Neuron (in vitro differentiated cells): ENCODE results near the gene CTLA4.

Experiments
- H2AFZ ChIP-seq: one replicate; pipeline ENCODE4 v1.6.1; 2013; ENCODE audit warnings: low read depth, mild to moderate bottlenecking, inconsistent platforms, low read length, moderate library complexity
- H3K27me3 ChIP-seq: one replicate; pipeline ENCODE4 v1.6.1; 2013; ENCODE audit warnings: low read length; ENCODE audit not compliant: insufficient read depth
- H3K36me3 ChIP-seq: one replicate; pipeline ENCODE4 v1.6.1; 2013; ENCODE audit warnings: low read length; ENCODE audit not compliant: insufficient read depth
- H3K4me1 ChIP-seq: one replicate; pipeline ENCODE4 v1.6.1; 2013; ENCODE audit warnings: low read length; ENCODE audit not compliant: insufficient read depth
- H3K4me3 ChIP-seq: 2 replicates; pipeline ENCODE4 v1.5.1; 2013; ENCODE audit warnings: mild to moderate bottlenecking, low read length, moderate library complexity
- H3K9me3 ChIP-seq: one replicate; pipeline ENCODE4 v1.6.1; 2013; ENCODE audit warnings: low read length

CTLA4 gene

DNA sequence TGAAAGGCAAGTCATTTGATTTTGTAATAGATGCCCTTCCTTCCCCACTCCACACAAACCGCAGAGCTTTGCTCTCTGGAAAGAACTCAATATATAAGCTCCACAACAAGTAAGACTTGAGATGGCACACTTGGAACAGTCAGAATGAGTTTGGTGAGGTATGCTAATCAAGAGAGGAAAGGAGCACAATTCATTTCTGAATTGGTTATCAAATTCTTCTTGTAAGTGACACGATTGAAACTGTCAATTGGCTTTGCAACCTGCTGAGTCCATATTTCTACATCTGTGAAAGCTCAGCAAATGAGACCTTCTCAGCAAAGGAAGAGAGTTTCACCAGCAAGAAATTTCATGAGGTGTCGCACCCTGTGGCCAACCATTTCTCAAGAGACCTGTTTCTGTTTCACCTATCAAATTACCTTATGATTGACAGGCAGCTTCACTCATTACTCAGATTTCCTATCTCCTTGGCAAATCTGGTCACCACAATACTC, 19.1 kb downstream of the CTLA4 start:
- Histone ChIP-seq H3K9me3 (no peaks in the 10 kb centered on the region), H3K4me3 (no peak overlapping the region), H3K4me1 (peaks cover 9% of the 10 kb centered on the region), H3K27me3 (no peaks in the 10 kb centered on the region), H3K36me3 (no peaks in the 10 kb centered on the region), H2AFZ (no peak overlapping the region)

DNA sequence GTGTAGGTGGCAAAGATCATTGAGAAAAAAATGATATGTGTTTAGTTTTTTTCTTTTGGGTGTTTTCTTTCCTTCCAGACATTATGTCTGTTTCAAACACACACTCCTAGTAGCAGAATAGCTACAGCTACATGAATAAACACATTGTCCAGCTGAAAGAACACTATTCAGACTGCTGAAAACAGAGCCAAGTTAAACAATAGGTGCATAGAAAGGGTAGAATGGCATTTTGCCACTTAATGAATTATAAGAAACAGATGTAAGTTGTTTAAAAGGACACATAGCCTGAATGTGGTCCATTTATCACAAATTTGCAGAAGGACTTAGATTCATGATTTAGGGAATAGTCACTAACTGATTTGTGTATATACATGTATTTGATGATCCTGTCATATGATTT, 20.1 kb downstream of the CTLA4 start:
- Histone ChIP-seq H3K4me3 (no peak overlapping the region), H2AFZ (no peak overlapping the region), H3K36me3 (no peaks in the 10 kb centered on the region), H3K4me1 (peaks cover 9% of the 10 kb centered on the region), H3K27me3 (no peaks in the 10 kb centered on the region), H3K9me3 (no peaks in the 10 kb centered on the region)

- Histone ChIP-seq H2AFZ (no peak overlapping the region), H3K4me3 (no peak overlapping the region), H3K36me3 (no peaks in the 10 kb centered on the region), H3K4me1 (peaks cover 9% of the 10 kb centered on the region), H3K9me3 (no peaks in the 10 kb centered on the region), H3K27me3 (no peaks in the 10 kb centered on the region)
Observed at GRCh38 chr2:203889542-203889941, 22.0 kb downstream of the CTLA4 start.

- no peaks in the 10 kb centered on the region for H3K9me3 ChIP-seq
- no peaks in the 10 kb centered on the region for H3K36me3 ChIP-seq
- peaks cover 9% of the 10 kb centered on the region for H3K4me1 ChIP-seq
- no peak overlapping the region for H2AFZ ChIP-seq
- H3K27me3 ChIP-seq = no peaks in the 10 kb centered on the region
- no peak overlapping the region for H3K4me3 ChIP-seq
Observed at GRCh38 chr2:203889944-203890343, 22.4 kb downstream of the CTLA4 start.

DNA sequence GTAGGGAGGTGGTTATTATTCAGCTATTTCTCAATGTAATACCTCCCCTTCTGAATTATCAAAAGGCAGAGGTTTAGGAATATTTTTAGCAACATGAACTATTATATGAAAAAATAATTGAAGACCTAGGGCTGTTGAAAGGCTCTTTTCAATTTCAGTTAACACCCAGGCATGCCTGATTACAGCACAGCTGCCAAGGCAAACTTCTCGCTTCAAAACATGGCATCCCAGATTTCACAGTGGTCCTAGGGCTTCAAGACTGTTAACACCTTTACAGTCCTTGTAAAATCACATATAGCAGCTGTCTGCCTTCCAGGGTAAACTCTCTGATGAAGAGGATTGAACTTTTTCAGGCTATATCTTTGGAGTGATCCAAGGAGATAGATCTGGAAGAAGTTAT, 23.2 kb downstream of the CTLA4 start:
- Histone ChIP-seq H3K27me3 (no peaks in the 10 kb centered on the region), H3K4me3 (no peak overlapping the region), H3K36me3 (no peaks in the 10 kb centered on the region), H3K4me1 (peaks cover 9% of the 10 kb centered on the region), H3K9me3 (no peaks in the 10 kb centered on the region), H2AFZ (no peak overlapping the region)

DNA sequence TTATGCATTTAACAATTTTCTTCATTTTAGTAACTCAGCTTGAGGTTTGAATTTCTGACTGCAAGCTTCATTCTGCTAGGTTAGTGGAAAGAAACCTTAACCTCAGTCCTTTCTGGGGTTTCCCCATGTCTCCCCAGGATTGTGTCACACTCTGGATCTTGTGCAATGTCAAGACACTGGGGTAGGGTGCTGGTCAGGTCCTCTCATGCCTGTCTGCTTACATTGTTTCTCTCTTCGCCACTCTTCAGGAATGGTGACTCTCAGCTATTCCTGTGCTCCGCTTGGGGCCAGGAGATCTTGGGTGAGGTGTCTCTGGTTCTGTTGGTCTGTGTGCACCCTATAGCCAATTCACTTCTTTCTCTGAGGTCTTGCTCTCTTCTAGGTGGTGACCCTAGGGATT, 23.9 kb downstream of the CTLA4 start:
- Histone ChIP-seq H3K9me3 (no peaks in the 10 kb centered on the region), H3K36me3 (no peaks in the 10 kb centered on the region)

DNA sequence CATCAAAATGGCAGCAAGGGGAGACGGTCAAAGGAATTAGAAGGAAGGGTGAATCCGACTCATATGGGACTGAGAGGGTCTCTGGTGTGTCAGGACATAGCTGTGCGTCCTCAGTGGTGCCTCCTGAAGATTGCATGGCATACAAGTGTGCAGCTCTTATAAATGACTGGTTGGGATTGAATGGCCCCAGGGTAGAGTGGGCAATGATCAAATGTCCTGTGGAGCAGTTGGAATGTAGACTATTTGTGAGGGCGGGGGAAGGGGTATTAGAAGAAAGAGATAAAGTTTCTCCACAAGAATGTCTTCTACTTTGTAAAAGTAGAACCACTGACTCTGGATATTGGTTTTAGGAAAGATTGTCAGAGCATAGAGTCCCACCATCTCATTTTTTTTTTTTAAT, 24.6 kb downstream of the CTLA4 start:
- H3K36me3 ChIP-seq = no peaks in the 10 kb centered on the region
- no peak overlapping the region for H3K4me3 ChIP-seq
- H3K4me1 ChIP-seq = peaks cover 8% of the 10 kb centered on the region
- H3K27me3 ChIP-seq = no peaks in the 10 kb centered on the region
- H3K9me3 ChIP-seq = no peaks in the 10 kb centered on the region
- no peak overlapping the region for H2AFZ ChIP-seq

More for the DNA sequence above, 23.9 kb downstream of the CTLA4 start:
- no peaks in the 10 kb centered on the region for H3K27me3 ChIP-seq
- H3K4me3 ChIP-seq = no peak overlapping the region
- H3K4me1 ChIP-seq = peaks cover 9% of the 10 kb centered on the region
- H2AFZ ChIP-seq = no peak overlapping the region

- Histone ChIP-seq H3K36me3 (no peaks in the 10 kb centered on the region), H3K4me1 (no peaks in the 10 kb centered on the region), H3K9me3 (no peaks in the 10 kb centered on the region), H3K27me3 (no peaks in the 10 kb centered on the region), H3K4me3 (no peak overlapping the region), H2AFZ (no peak overlapping the region)
Observed at GRCh38 chr2:203893401-203893800, 25.8 kb downstream of the CTLA4 start.

- no peaks in the 10 kb centered on the region for H3K4me1 ChIP-seq
- no peak overlapping the region for H2AFZ ChIP-seq
- no peaks in the 10 kb centered on the region for H3K27me3 ChIP-seq
- no peaks in the 10 kb centered on the region for H3K36me3 ChIP-seq
- H3K4me3 ChIP-seq = no peak overlapping the region
- H3K9me3 ChIP-seq = no peaks in the 10 kb centered on the region
Observed at GRCh38 chr2:203893840-203894239, 26.3 kb downstream of the CTLA4 start.

GRCh38 chr2:203894262-203894661, 26.7 kb downstream of the CTLA4 start:
- Histone ChIP-seq H2AFZ (no peak overlapping the region), H3K36me3 (no peaks in the 10 kb centered on the region), H3K27me3 (no peaks in the 10 kb centered on the region), H3K4me3 (no peak overlapping the region), H3K9me3 (no peaks in the 10 kb centered on the region), H3K4me1 (no peaks in the 10 kb centered on the region)

DNA sequence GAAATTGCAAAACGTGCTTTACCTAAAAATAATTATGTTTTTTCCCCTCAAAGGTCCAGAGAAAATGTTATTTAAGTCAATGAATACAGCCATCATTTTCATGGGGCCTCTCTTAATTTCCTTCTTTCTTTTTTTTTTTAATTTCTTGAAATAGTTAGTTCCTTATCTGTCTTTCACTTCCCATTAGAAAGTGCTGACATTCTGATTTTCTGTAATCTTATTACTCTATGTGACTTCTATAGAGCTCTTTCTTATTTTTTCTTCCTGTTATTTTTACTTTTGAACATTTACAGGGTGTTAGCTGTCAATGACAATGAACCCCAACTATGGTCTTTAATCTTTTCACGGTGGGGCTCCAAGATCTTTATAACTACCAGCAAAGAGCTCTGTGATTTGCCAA, 30.0 kb downstream of the CTLA4 start:
- Histone ChIP-seq H3K4me3 (no peak overlapping the region), H3K4me1 (no peaks in the 10 kb centered on the region), H2AFZ (no peak overlapping the region), H3K9me3 (no peaks in the 10 kb centered on the region), H3K36me3 (no peaks in the 10 kb centered on the region), H3K27me3 (peaks cover 3% of the 10 kb centered on the region)

DNA sequence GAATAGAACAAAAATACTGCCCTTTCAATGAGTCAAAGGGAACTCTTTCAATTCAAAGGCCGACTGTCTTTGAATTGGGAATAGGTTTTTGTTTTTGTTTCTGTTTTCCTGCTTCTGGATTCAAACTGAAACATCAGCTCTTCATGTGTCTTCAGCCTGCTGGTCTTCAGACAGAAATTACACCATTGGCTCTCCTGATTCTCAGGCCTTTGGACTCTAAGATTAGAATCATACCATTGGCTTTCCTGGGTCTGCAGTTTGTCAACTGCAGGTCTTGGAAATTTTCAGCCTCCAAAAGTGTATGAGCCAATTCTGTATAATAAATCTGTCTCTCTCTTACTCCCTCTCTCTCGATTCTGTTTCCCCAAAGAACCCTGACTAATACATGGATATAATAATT, 31.1 kb downstream of the CTLA4 start:
- H3K4me3 ChIP-seq = no peak overlapping the region
- no peaks in the 10 kb centered on the region for H3K4me1 ChIP-seq
- H3K27me3 ChIP-seq = peaks cover 3% of the 10 kb centered on the region
- no peaks in the 10 kb centered on the region for H3K36me3 ChIP-seq
- no peak overlapping the region for H2AFZ ChIP-seq
- no peaks in the 10 kb centered on the region for H3K9me3 ChIP-seq

- Histone ChIP-seq H2AFZ (no peak overlapping the region), H3K4me3 (no peak overlapping the region), H3K36me3 (no peaks in the 10 kb centered on the region), H3K9me3 (no peaks in the 10 kb centered on the region), H3K27me3 (peaks cover 3% of the 10 kb centered on the region), H3K4me1 (no peaks in the 10 kb centered on the region)
Observed at GRCh38 chr2:203900253-203900652, 32.7 kb downstream of the CTLA4 start.

DNA sequence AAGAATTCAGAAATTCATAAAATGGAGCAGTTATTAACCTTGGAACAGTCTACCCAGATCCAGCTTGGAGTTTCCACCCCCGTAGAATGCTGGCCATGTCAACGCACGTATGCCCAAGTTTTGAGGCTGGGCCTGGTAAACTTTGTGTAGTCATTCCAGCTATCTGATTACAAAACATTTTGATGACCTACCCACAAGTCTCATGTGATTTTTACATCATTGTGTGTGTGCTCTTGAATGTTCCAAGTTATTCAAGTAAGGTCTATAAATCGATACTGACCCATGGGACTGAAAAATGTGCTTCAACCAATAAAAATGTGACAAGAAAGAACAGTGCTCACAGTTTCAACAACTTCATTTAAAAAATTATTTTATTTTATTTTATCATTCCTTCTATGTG, 36.5 kb downstream of the CTLA4 start:
- H3K27me3 ChIP-seq = peaks cover 3% of the 10 kb centered on the region
- H3K36me3 ChIP-seq = no peaks in the 10 kb centered on the region
- no peak overlapping the region for H3K4me3 ChIP-seq
- no peak overlapping the region for H2AFZ ChIP-seq
- H3K4me1 ChIP-seq = no peaks in the 10 kb centered on the region
- H3K9me3 ChIP-seq = no peaks in the 10 kb centered on the region
